ENCODE measurements around the gene PXMP4. TPM values are rescaled to one million over a fixed set of nuclear protein-coding genes. Genes with fewer than 3 reads are reported as not detected.

The PXMP4 gene
- total and polyA plus RNA-seq, 9 of the 15 experiments (the other 6 are each of a cell fraction or from before 2014, with no cell fraction given) = 4.8 to 29.1 (median 6.8) TPM

DNA sequence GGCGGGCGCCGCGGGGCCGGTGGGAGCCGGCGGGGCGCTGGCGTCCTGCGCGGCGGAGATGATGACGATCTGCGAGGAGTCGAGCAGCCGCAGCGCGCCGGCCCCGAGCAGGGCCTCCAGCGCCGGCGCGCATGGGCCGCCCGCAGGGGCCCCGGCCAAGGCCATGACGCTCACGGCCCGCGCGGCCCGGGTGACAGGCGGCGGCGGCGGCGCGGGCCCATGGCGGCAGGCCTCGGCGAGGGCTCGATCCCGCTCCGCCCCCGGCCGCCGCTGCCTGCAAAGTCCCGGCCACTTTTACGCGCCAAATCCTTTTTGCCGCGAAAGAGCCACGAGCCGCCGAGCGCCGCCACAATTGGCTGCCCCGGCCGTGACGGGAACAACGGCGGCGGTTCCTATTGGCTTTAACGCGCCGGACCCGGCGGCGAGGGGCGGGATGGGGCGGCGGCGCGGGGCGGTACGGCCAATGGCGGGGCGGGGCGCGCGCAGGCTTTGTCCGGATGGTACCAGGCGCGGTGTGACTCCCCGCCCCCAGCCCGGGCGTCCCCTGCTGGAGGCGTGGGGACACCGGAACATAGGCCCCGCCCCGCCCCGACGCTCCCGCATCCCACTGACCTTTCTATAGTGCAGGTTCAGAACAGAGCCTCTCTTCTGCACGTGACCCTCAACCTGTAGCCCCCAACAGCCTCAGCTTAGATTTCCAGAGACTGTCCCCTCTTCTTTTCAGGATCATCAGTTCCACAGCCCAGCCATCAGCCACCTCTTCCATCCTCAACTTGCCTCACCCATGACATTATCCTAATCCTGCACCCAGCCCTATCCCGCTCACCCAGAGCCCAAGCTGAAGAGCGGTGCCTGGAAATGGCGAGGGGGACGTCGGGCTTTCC is 33.8 kb downstream of the PXMP4 start, which contains the start of gene E2F1 (continued):
- TF ChIP-seq NONO (IDR thresholded peaks at IDR 0.05; ENCODE audit: low read depth in 2 of 2, low read length in 1 of 2) (peak in 1 of 2 experiments; percentile 75; a peak in 1 of 4 replicates), PURB (CRISPR knock-in tag; IDR thresholded peaks at IDR 0.05; ENCODE audit: low read depth) (no peak), SNIP1 (IDR thresholded peaks at IDR 0.05; ENCODE audit: low read depth) (no peak), HNRNPLL (IDR thresholded peaks at IDR 0.05; ENCODE audit: low read depth, low read length, poor library complexity, severe bottlenecking) (no peak), SMAD1 (IDR thresholded peaks at IDR 0.05; ENCODE audit: low read depth, low read length, partially characterized antibody) (peak; percentile 28), POLR2B (IDR thresholded peaks at IDR 0.05; ENCODE audit: low read depth, partially characterized antibody) (no peak), RB1 (IDR thresholded peaks at IDR 0.05; ENCODE audit: low read depth) (peak; percentile 99), ZNF644 (tag; IDR thresholded peaks at IDR 0.05; ENCODE audit: low read depth) (no peak), ESRRA (IDR thresholded peaks at IDR 0.05; ENCODE audit: borderline replicate concordance, low read depth) (peak; percentile 37; the same call in 1 of the 2 replicates), CXXC5 (CRISPR knock-in tag; IDR thresholded peaks at IDR 0.05) (peak; percentile 88), SP1 (CRISPR knock-in tag; IDR thresholded peaks at IDR 0.05) (peak; percentile 77), NRF1 (conservative IDR thresholded peaks at IDR 0.05 in 1 of 2, IDR thresholded peaks at IDR 0.05 in 1 of 2) (peak; percentile 90), GATAD2A (IDR thresholded peaks at IDR 0.05) (no peak), SAP30 (IDR thresholded peaks at IDR 0.05; ENCODE audit: borderline replicate concordance, insufficient read depth, low read depth, low read length, poor library complexity, severe bottlenecking) (peak; percentile 85)
- TF ChIP-seq, protein P1, sequence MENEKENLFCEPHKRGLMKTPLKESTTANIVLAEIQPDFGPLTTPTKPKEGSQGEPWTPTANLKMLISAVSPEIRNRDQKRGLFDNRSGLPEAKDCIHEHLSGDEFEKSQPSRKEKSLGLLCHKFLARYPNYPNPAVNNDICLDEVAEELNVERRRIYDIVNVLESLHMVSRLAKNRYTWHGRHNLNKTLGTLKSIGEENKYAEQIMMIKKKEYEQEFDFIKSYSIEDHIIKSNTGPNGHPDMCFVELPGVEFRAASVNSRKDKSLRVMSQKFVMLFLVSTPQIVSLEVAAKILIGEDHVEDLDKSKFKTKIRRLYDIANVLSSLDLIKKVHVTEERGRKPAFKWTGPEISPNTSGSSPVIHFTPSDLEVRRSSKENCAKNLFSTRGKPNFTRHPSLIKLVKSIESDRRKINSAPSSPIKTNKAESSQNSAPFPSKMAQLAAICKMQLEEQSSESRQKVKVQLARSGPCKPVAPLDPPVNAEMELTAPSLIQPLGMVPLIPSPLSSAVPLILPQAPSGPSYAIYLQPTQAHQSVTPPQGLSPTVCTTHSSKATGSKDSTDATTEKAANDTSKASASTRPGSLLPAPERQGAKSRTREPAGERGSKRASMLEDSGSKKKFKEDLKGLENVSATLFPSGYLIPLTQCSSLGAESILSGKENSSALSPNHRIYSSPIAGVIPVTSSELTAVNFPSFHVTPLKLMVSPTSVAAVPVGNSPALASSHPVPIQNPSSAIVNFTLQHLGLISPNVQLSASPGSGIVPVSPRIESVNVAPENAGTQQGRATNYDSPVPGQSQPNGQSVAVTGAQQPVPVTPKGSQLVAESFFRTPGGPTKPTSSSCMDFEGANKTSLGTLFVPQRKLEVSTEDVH (IDR thresholded peaks at IDR 0.05; ENCODE audit: low read depth, partially characterized antibody) = peak; percentile 99
- TF ChIP-seq, protein P2, sequence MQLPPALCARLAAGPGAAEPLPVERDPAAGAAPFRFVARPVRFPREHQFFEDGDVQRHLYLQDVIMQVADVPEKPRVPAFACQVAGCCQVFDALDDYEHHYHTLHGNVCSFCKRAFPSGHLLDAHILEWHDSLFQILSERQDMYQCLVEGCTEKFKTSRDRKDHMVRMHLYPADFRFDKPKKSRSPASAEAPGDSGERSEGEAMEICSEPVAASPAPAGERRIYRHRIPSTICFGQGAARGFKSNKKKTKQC (CRISPR knock-in tag; IDR thresholded peaks at IDR 0.05) = 0 out of 2 replicates have a peak, but pooled peaks have one; percentile 46
- TF ChIP-seq, protein P3, sequence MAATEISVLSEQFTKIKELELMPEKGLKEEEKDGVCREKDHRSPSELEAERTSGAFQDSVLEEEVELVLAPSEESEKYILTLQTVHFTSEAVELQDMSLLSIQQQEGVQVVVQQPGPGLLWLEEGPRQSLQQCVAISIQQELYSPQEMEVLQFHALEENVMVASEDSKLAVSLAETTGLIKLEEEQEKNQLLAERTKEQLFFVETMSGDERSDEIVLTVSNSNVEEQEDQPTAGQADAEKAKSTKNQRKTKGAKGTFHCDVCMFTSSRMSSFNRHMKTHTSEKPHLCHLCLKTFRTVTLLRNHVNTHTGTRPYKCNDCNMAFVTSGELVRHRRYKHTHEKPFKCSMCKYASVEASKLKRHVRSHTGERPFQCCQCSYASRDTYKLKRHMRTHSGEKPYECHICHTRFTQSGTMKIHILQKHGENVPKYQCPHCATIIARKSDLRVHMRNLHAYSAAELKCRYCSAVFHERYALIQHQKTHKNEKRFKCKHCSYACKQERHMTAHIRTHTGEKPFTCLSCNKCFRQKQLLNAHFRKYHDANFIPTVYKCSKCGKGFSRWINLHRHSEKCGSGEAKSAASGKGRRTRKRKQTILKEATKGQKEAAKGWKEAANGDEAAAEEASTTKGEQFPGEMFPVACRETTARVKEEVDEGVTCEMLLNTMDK (IDR thresholded peaks at IDR 0.05; ENCODE audit: borderline replicate concordance, insufficient read depth, low read depth, low read length, poor library complexity, severe bottlenecking) = peak; percentile 98
- TF ChIP-seq, protein P4, sequence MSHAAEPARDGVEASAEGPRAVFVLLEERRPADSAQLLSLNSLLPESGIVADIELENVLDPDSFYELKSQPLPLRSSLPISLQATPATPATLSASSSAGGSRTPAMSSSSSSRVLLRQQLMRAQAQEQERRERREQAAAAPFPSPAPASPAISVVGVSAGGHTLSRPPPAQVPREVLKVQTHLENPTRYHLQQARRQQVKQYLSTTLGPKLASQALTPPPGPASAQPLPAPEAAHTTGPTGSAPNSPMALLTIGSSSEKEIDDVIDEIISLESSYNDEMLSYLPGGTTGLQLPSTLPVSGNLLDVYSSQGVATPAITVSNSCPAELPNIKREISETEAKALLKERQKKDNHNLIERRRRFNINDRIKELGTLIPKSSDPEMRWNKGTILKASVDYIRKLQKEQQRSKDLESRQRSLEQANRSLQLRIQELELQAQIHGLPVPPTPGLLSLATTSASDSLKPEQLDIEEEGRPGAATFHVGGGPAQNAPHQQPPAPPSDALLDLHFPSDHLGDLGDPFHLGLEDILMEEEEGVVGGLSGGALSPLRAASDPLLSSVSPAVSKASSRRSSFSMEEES (CRISPR knock-in tag; IDR thresholded peaks at IDR 0.05) = peak; percentile 41; the same call in 1 of the 2 replicates
